ENCODE measurements around the gene SPACDR.
"Not testable (repeated sequence)": the region's sequence is repeated elsewhere in the genome, so short reads cannot be mapped to it uniquely, and the experiment has no call there.

The SPACDR gene

DNA sequence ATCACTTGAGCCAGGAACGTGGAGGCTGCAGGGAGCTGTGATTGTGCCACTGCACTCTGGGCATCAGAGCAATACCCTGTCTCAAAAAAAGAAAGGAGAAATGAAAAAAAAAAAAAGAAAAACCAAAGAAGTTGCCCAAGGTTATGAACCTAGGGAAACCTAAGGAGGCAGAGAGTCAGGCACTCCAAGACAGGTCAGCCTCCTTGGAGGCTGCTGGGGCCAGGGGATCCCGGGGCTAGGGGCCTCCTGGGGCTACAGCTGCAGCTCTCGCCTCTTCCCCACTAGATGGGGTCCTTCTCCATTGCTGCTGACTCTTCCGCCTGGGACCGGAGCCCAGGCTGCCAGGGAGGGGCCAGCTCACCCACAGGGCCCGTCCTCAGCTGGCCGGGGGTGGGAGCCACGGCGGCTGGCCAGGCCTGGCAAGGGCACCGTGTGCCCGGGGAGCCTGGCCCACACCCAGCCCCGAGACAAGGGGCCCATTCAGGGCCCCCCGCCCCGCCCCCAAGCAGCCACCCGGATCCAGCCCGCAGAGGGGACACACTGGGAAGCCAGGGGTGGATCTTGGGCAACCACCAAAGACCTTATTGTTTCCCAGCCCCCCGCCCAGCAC, 1.7 kb upstream of the SPACDR start:
- DNase-seq (ENCODE audit: low read depth) = no peak

DNA sequence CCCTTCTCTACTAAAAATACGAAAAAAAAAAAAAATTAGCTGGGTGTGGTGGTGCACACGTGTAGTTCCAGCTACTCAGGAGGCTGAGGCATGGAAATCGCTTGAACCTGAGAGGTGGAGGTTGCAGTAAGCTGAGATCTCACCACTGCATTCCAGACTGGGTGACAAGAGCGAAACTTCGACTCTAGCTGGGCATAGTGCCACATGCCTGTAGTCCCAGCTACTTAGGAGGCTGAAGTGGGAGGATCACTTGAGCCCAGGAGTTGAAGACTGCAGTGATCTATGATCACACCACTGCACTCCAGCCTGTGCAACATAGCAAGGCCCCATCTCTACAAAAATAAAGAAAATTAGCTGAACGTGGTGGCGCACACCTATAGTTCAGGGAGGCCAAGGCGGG, 1.2 kb upstream of the SPACDR start:
- no peak for DNase-seq (ENCODE audit: low read depth)

DNA sequence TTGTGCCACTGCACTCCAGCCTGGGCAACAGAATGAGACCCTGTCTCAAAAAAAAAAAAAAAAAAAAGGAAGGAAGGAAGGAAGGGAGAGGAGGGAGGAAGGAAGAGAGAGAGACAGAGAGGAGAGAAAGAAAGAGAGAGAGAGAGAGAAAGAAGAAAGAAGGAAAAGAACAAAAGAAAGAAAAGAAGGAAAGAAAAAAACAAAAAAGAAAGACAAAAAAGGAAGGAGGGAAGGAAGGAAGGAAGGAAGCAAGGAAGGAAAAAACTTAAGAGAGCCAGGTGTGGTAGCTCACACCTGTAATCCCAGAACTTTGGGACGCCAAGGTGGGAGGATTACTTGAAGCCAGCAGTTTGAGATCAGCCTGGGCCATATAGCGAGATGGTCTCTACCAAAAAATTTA, 731 bp upstream of the SPACDR start:
- DNase-seq (ENCODE audit: low read depth) = no peak

DNA sequence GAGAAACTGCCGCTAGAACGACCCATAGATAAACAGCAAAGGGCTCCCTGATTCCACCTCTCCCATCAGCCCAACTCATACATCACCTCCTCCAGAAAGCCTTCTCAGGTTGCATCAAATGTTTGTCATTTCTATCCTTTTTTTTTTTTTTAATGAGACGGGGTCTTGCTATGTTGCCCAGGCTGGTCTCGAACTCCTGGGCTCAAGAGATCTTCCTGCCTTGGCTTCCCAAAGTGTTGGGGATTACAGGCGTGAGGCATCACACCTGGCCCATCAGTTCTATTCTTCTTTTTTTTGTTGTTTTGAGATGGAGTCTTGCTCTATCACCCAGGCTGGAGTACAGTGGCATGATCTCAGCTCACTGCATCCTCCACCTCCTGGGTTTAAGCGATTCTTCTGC, 7.0 kb downstream of the SPACDR start:
- no peak for DNase-seq (ENCODE audit: low read depth)

DNA sequence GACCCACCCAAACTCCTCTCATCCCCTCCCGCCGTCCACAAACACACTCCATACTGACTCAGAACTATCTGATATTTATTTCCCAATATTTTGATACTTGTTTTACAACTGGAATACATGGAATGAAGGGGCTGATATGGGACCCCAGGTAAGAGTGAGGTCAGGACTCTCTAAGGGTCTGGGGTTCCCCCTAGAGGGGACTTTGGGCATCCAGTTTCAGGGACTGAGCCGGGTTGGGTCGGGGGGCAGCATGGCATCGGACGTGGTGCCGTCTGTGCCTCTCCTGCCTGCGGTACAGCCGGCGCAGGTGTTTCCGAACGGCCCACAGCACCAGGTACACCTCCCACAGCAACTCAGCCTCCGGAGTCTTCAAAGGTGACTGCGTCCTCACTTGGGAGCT, 7.5 kb downstream of the SPACDR start:
- DNase-seq (ENCODE audit: low read depth) = no peak

DNA sequence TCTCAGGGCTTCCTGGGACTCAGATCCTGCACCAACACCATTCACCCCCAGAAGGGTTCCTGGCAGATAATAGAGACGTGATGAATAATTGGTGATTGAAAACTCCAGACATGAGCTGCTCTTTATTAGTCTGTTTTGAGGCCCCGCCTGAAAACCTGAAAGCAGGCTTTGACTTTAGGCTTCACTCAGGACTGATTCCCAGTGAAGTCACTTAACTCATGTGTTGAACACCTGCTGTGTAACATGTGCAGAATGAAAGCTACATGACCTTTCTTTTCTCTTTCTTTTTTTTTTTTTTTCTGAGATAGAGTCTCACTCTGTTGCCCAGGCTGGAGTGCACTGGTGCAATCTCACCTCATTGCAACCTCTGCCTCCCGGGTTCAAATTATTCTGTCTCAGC, 8.9 kb downstream of the SPACDR start:
- no peak for DNase-seq (ENCODE audit: low read depth)

DNA sequence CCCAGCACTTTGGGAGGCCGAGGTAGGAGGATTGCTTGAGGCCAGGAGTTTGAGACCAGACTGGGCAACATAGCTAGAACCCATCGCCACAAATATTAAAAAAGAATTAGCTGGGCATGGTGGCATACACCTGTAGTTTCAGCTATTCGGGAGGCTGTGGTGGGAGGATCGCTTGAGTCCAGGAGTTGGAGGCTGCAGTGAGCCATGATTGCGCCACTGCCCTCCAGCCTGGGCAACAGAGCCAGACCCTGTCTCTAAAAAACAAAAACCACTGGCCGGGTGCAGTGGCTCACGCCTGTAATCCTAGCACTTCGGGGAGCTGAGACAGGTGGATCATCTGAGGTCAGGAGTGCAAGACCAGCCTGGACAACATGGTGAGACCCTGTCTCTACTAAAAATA, 10.2 kb downstream of the SPACDR start:
- not testable (repeated sequence) for DNase-seq (ENCODE audit: low read depth)

DNA sequence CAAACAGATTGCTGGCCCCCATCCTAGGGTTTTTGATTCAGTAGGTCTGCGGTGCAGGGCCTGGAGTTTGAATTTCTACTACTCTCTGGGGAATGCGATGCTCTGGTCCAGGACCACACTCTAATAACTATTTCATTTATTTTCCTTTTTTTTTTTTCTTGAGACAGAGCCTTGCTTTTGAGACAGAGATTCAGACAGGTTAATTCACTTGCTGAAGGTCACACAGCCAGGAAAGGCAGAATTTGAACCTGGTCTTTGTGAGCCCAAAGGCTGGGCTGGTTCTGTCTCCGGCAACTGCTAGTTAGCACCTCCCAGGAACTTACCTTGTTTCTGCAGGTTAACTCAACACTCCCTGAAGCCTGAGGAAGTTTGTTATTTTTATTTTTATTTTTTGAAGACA, 11.5 kb downstream of the SPACDR start:
- no peak for DNase-seq (ENCODE audit: low read depth)

DNA sequence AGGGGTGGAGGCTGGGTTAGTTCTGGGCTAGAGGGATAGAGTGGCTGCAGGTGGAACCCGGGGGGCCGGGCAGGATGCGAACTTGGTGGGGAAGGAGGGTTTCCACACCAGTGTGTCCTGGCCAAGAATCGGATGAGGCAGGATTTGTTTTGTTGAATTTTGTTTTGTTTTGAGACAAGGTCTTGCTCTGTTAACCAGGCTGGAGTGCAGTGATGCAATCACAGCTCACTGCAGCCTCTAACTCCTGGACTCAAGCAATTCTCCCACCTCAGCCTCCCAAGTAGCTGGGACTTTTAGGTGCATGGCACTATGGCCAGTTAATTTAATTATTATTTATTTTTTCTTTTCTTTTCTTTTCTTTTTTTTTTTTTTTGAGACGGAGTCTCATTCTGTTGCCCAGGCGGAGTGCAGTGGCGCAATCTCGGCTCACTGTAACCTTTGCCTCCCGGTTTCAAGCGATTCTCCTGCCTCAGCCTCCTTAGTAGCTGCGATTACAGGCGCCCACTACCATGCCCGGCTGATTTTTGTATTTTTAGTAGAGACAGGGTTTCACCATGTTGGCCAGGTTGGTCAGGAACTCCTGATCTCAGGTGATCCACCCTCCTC, 14.8 kb downstream of the SPACDR start:
- DNase-seq (ENCODE audit: low read depth) = no peak

DNA sequence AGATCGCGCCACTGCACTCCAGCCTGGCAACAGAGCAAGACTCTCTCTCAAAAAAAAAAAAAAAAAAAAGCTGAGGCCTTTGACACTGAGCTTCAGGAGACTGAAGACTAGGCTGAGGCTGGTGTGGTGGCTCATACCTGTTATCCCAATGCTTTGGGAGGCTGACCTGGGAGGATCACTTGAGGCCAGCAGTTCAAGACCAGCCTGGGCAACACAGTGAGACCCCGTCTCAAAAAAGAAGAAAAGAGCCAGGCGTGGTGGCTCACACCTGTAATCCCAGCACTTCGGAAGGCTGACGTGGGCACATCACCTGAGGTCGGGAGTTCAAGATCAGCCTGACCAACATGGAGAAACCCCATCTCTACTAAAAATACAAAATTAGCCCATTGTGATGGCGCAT, 16.7 kb downstream of the SPACDR start:
- DNase-seq (ENCODE audit: low read depth) = not testable (repeated sequence)

DNA sequence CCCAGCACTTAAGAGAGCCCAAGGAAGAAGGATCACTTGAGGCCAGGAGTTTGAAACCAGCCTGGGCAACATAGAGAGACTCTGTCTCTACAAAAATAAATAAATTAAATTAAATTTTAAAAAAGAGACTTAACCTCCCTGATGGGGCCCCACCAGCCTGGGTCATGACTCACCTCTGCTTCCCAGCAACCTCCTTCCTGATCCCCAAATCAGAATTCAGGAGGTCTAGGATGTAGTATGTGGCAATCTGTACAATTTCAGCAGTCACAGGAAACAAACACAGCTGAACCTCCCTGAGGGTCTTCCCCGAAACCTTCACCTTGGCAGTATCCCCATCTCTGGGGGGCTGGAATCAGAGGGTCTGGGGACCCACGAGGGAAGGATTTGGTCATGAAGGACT, 18.0 kb downstream of the SPACDR start:
- no peak for DNase-seq (ENCODE audit: low read depth)

DNA sequence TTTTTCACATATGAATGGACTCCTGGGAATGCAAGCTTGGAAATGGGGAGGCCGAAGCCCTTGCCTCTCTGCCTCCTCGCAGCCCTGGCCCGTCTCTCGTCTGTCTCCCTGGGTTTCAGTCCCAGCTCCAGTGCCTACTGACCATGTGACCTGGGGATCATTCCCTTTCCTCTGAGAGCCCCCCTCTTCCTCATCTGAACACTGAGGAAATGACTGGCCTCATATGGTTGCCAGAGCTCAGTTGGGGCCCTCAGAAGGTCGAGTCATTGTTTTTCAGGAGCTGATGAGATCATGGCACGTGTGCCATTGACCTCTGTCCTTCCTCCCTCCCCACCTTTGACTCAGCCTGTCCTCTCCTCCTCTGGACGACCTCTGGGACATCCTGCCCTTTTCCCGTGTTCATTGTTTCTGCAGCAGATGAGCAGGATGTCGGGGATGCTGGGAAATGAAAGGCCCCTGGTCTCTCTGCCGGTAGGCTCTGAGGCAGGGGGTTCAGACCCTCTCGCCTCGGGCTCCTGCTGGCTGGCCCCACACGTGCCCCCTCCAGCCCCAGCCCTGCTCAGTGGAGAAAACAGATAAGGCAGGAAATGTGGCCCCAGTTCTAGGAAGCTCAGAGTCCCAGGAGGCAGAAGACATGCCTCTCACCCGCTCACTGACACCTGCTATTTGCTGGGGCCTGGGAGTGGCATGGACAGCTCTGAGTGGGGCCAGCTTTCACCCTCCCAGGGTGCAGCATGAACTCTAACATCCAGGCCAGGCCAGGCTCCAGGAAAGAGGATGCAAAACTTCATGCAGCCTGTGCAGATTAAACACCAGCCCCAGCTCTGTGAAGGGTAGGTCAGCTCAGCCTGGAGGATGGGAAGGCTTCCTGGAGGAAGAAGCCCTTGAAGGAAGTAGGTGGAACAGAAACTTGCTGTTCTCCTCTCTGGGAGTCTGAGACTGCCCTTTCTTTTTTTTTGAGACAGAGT, 19.5 kb downstream of the SPACDR start:
- DNase-seq (ENCODE audit: low read depth) = no peak

DNA sequence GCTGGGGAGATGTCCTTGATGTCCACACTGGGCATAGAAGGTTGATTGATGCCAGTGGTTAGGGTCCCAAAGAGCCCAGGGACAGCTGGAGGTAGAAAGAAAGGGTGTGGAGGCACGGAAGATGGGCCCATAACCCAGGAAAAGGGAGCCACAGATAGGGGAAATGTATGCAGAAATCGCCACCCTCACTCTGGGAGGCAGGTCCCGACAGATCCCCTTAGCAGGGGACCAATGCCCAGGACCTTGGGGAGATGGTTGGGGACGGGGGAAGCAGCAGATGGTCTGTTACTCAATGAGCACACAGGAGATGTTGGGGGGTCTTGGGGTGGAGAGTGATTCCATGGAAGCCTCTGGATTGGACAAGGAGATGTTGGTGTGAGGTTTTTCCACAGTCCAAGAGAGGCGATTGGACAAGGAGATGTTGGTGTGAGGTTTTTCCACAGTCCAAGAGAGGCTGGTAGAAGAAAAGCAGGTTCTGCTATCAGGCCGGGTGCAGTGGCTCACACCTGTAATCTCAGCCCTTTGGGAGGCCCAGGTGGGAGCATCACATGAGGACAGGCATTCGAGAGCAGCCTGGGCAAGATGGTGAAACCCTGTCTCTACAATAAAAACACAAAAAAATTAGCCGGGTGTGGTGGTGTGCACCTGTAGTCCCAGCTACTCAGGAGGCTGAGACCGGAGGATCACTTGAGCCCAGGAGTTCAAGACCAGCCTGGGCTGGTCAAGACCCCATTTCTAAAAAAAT, 20.8 kb downstream of the SPACDR start:
- no peak for DNase-seq (ENCODE audit: low read depth)

DNA sequence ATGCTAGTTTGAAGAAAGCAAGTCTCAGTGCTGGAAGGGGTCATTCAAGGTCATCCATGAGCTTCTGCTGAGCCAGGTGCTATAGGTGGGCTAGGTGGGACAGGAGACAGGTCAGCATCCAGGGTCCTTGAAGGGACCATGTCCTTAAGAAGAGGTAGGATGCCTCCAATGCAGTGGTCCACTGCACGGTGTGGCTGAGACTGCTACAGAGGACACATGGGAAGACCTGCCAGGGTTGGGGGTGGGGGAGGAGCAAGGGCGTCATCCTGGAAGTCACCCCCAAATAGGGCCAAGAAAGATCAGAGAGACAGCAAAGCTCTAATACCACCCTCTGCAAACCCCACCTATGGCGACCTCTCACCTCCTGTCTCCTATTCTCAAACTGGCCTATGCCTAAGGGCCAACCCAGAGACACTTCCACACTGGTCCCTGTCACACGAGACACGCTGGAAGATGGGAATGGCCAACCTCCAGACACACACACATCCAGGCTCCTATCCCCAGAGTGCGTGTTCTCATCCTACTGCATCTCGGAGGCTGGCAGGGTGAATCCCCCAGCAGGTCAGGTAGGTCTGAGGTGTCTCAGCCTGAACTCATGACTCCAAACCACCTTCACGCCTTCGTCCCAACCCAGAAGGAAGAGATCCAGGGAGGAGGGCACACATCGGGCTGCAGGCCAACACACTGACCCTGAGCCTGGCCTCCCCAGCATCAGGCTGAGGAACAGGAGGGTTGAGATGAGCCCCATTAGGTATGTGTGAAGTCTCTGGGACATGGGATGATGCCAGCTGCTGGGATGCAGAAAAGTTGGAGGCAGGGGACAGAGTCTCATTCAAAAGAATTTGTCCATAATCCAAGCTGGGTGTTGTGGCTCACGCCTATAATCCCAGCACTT, 22.2 kb downstream of the SPACDR start:
- no peak for DNase-seq (ENCODE audit: low read depth)

DNA sequence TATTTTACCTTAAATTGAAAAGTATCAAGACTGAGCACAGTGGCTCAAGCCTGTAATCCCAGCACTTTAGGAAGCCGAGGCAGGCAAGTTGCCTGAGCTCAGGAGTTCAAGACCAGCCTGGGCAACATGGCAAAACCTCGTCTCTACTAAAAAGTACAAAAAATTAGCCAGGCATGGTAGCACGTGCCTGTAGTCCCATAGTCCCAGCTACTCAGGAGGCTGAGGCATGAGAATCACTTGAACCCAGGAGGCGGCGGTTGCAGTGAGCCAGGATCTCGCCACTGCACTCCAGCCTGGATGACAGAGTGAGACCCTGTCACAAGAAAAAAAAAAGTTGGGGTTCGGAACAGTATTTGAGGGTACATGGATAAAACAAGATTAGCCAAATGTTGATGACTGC, 24.8 kb downstream of the SPACDR start:
- not testable (repeated sequence) for DNase-seq (ENCODE audit: low read depth)

DNA sequence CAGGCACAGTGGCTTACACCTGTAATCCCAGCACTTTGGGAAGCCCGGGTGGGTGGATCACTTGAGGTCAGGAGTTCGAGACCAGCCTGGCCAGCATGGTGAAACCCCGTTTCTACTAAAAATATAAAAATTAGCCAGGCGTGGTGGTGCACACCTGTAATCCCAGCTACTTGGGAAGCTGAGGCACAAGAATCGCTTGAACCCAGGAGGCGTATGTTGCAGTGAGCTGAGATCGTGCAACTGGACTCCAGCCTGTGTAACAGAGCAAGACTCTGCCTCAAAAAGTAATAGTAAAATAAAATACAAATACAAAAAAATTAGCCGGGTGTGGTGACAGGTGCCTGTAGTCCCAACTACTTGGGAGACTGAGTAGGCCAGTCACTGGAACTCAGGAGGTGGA, 25.3 kb downstream of the SPACDR start:
- not testable (repeated sequence) for DNase-seq (ENCODE audit: low read depth)

DNA sequence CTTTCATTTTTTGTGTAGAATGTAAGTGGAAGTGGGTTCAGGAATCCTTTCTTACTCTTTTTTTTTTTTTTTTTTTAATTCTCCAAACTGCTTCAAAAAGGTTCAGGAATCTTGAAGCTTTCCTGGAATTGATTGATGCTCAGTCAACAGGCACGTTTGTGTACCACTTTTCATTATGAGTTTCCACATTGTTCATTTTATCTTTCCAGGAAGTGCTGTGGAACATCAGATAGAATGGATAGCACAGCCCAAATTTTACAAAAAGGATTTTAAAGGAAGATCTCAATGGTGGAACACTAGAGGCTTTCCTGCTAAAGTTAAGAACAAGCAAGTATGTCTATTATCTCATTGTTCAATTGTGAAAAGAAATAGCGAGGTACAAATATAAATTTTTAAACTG, 25.9 kb downstream of the SPACDR start:
- no peak for DNase-seq (ENCODE audit: low read depth)

DNA sequence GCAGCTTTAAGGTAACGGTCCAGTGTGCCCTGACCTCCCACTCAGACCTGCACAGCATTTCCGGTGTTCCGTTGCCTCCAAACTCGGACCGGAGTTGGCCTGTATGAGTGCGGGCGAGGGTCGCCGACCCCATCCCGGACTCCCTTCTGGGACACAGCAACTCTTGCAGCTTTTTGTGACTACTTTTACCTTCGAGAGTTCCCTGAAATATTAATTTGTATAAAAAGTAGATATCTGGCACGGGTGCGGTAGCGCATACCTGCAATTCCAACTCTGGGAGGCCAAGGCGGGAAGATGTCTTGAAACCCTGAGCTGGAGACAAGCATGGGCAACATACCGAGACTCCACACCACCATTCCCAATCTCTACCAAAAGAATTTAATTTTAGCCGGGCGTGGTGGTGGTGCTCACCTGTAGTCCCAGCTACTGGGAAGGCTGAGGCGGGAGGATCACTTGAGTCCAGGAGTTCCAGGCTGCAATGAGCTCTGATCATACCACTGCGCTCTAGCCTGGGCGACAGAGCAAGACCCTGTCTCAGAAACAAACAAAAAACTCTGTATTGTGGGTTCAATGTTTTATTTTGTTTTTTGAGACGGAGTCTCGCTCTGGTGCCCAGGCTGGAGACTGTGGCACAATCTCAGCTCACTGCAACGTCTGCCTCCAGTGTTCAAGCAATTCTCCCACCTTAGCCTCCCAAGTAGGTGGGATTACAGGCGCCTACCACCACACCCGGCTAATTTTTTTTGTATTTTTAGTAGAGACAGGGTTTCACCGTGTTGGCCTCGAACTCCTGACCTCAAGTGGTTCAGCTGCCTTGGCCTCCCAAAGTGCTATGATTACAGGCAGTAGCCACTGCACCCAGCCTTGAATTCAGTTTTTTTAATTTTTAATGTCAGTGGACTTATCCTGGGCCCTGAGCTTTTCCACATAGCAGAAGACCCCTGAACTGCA, 26.6 kb downstream of the SPACDR start:
- no peak for DNase-seq (ENCODE audit: low read depth)

DNA sequence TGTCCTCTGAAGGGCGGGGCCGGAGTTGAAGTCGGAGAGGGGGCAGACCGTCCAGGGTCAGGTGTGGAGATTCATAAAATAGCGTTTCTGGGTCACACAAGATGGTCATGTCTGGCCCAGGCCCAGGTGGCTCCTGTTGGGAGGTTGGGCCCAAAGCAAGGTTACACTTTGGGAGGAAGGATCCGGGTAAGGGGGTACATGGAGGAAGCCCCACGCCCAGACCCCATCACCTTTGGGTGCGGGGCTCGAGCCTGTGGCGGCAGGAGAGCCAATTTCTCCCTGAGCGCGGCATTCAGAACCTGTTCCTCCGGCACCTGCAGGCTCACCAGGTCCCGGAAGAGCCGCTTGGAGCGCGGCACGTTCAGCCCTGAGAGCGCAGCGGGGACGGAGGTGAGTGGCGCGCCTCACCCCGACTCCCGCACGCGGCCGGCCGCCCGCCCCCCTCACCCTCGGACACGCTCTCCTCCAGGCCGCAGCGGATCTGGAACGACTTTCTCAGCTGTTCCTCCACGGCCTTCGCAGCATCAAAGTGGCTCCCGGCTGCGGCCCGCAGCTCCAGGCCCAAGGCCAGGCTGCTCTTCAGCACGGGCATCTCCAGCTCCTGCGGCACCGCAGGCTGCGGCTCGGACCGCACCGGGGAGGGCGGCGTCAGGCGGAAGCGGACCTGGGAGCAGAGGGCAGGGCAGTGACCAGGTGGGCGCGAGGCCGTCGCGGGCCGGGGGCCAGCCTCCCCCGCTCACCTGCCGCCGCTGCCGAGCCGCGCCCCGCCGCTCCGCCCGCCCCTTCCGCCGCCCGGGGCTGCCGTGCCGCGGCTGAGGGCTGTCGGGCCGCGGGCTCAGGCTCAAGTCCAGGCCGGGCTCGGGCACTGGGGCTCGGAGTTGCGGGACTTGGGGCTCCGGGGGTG, 28.4 kb downstream of the SPACDR start:
- DNase-seq (ENCODE audit: low read depth) = peak; percentile 35
